SIG-M5 (cell line): Measurements from ENCODE around the gene DENND1A.

Experiments used
- DNase-seq: peaks from one replicate; lab custom pipeline; 2025; lab: John Stamatoyannopoulos, UW

Gene DENND1A

GRCh38 chr9:123354806-123355508 is 575.0 kb downstream of the DENND1A start:
- no peak for DNase-seq

- no peak for DNase-seq
Measured at GRCh38 chr9:123353984-123354591, 575.8 kb downstream of the DENND1A start.

GRCh38 chr9:123353041-123353440 is 576.9 kb downstream of the DENND1A start:
- no peak for DNase-seq

- no peak for DNase-seq
Measured at GRCh38 chr9:123350590-123351310, 579.2 kb downstream of the DENND1A start.

- DNase-seq: no peak
Measured at GRCh38 chr9:123349691-123350480, 580.0 kb downstream of the DENND1A start.

- DNase-seq: no peak
Measured at GRCh38 chr9:123349033-123349432, 580.9 kb downstream of the DENND1A start.

- no peak for DNase-seq
Measured at GRCh38 chr9:123348317-123348992, 581.5 kb downstream of the DENND1A start.

GRCh38 chr9:123347289-123348060 is 582.5 kb downstream of the DENND1A start:
- no peak for DNase-seq

- DNase-seq: no peak
Measured at GRCh38 chr9:123346826-123347225, 583.1 kb downstream of the DENND1A start.

GRCh38 chr9:123346026-123346425 is 583.9 kb downstream of the DENND1A start:
- DNase-seq: no peak

GRCh38 chr9:123345567-123345955 is 584.4 kb downstream of the DENND1A start:
- DNase-seq: no peak

- DNase-seq: no peak
Measured at GRCh38 chr9:123344192-123344949, 585.6 kb downstream of the DENND1A start.

GRCh38 chr9:123343443-123344191 is 586.3 kb downstream of the DENND1A start:
- no peak for DNase-seq

- DNase-seq: no peak
Measured at GRCh38 chr9:123342247-123342646, 587.7 kb downstream of the DENND1A start.

- no peak for DNase-seq
Measured at GRCh38 chr9:123341816-123342215, 588.1 kb downstream of the DENND1A start.

- no peak for DNase-seq
Measured at GRCh38 chr9:123339666-123340510, 590.0 kb downstream of the DENND1A start.

GRCh38 chr9:123338710-123339665 is 590.9 kb downstream of the DENND1A start:
- DNase-seq: no peak
